NCI-H524 treated with DMSO at 0.1 percent for 48 hours (cell line): Measurements from ENCODE around the gene CTIF.

Experiments
- DNase-seq: peaks from one replicate; lab custom pipeline; 2025; lab: John Stamatoyannopoulos, UW

CTIF gene

GRCh38 chr18:48667276-48668254, 128.7 kb downstream of the CTIF start:
- no peak for DNase-seq

- DNase-seq, result no peak
These were observed 129.8 kb downstream of the CTIF start for GRCh38 chr18:48668466-48669179.

- DNase-seq, result no peak
These were observed 130.4 kb downstream of the CTIF start for GRCh38 chr18:48669180-48669675.

GRCh38 chr18:48669991-48670750, 131.3 kb downstream of the CTIF start:
- no peak for DNase-seq

GRCh38 chr18:48670751-48671560, 132.1 kb downstream of the CTIF start:
- no peak for DNase-seq

- no peak for DNase-seq
These were observed 132.7 kb downstream of the CTIF start for GRCh38 chr18:48671561-48671945.

GRCh38 chr18:48672671-48673340, 134.0 kb downstream of the CTIF start:
- DNase-seq, result no peak

GRCh38 chr18:48673456-48673852, 134.6 kb downstream of the CTIF start:
- no peak for DNase-seq

GRCh38 chr18:48673853-48674721, 135.3 kb downstream of the CTIF start:
- no peak for DNase-seq

- no peak for DNase-seq
These were observed 136.0 kb downstream of the CTIF start for GRCh38 chr18:48674758-48675351.

GRCh38 chr18:48675352-48675761, 136.5 kb downstream of the CTIF start:
- no peak for DNase-seq

GRCh38 chr18:48675912-48676311, 137.1 kb downstream of the CTIF start:
- DNase-seq, result no peak

GRCh38 chr18:48676346-48676745, 137.5 kb downstream of the CTIF start:
- no peak for DNase-seq

GRCh38 chr18:48676756-48677368, 138.0 kb downstream of the CTIF start:
- DNase-seq, result no peak

- DNase-seq, result no peak
These were observed 139.6 kb downstream of the CTIF start for GRCh38 chr18:48678237-48679115.

- no peak for DNase-seq
These were observed 140.4 kb downstream of the CTIF start for GRCh38 chr18:48679236-48679635.

- no peak for DNase-seq
These were observed 141.8 kb downstream of the CTIF start for GRCh38 chr18:48680339-48681250.
